ENCODE results near the gene PHLDB3.
"Not testable (repeated sequence)": the region's sequence is repeated elsewhere in the genome, so short reads cannot be mapped to it uniquely, and the experiment has no call there.

The PHLDB3 gene

GRCh38 chr19:43444531-43445287 lies 59.8 kb downstream of the PHLDB3 start:
- DNase-seq (ENCODE audit: low spot score): no peak

DNA sequence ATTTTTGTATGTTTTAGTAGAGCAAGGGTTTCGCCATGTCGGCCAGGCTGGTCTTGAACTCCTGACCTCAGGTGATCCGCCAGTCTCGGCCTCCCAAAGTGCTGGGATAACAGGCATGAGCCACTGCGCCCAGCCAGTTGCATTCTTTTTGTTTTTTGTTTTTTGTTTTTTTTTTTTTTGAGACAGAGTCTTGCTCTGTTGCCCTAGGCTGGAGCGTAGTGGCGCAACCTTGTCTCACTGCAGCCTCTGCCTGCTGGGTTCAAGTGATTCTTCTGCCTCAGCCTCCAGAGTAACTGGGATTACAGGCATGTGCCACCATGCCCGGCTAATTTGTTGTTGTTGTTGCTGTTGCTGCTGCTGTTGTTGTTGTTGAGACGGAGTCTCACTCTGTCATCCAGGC lies 60.5 kb downstream of the PHLDB3 start:
- DNase-seq (ENCODE audit: low spot score): not testable (repeated sequence)

GRCh38 chr19:43441716-43442115 lies 62.8 kb downstream of the PHLDB3 start:
- no peak for DNase-seq (ENCODE audit: low spot score)

DNA sequence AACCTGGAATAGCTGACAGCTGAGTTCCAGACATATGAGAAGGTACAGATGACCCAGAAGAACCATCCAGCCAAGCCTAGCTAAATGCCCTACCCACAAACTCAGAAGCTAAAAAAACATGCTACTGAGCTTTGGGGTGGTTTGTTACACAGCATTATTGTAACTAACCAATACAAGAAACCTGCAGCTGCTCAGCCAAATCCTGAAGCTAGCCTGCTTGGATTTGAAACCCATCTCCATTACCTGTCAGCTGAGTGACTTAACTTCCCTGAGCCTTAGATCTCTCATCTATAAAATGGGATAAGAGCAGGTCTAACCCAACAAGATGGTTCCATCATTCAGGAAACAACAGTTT lies 64.9 kb downstream of the PHLDB3 start:
- no peak for DNase-seq (ENCODE audit: low spot score)

DNA sequence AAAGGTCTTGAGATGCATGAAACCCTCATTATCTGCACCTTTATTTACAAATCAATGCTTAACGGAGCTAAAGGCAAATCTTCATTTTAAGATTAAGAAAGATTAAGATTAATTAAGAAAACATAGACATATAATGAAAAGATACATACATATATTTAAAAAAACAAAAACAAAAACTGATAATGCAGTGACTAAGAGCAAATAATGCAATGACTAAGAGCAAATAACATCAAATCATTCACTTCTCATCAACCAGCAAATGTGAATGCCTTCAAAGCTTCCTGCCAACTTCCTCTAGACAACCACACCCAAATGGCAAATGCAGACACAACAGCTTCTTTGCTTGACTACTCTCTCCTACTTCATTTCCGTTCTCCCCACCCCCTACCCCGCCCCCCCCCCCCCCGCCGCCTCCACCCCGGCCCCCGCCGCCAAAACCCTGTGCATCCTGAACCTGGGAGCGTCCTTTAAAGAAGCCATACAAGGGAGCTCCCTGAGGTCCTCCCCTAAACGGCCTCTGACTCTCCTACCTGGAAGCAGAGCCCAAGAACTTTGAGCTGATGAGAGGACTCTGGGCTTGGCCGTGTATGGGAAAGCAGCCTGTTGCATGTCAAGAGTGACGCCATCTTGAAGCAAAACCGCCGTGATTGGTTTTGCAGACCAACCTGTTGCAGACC lies 65.4 kb downstream of the PHLDB3 start:
- DNase-seq (ENCODE audit: low spot score): peak; percentile 89

- DNase-seq (ENCODE audit: low spot score): peak; percentile 43
These were observed 66.1 kb downstream of the PHLDB3 start for GRCh38 chr19:43438291-43439031.

DNA sequence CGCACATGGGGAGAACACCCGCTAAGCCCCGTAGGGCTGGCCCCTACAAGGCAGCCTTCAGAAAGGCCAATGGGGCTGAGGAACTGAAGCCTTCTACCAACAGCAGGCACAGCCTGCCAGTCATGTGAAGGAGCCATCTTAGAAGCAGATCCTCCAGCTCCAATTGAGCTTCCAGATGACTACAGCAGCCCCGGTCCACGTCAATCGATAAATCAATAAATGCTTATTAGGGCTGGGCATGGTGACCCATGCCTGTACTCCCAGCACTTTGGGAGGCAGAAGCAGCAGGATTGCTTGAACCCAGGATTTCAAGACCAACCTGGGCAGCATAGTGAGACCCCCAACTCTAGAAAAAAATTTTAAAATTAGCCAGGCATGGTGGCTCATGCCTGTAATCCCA lies 66.8 kb downstream of the PHLDB3 start:
- DNase-seq (ENCODE audit: low spot score): no peak

DNA sequence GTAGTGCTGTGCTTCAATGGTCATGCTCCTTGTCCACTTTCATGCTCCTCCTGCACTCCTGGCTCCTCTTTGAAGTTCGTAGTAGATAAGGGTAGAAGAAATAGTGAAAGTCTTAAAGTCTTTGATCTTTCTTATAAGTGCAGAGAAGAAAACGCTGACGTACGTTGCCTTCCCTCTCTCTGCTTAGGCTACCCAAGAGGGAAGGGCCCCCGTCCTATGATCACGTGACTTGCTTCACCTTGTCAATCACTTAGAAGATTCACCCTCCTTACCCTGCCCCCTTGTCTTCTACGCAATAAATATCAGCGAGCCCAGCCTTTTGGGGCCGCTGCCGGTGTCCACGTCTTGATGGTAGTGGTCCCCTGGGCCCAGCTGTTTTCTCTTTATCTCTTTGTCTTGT lies 67.3 kb downstream of the PHLDB3 start:
- not testable (repeated sequence) for DNase-seq (ENCODE audit: low spot score)

GRCh38 chr19:43435775-43436174 lies 68.8 kb downstream of the PHLDB3 start:
- DNase-seq (ENCODE audit: low spot score): no peak

GRCh38 chr19:43433689-43434088 lies 70.9 kb downstream of the PHLDB3 start:
- no peak for DNase-seq (ENCODE audit: low spot score)

- no peak for DNase-seq (ENCODE audit: low spot score)
These were observed 71.2 kb downstream of the PHLDB3 start for GRCh38 chr19:43433358-43433673.

GRCh38 chr19:43430976-43431375 lies 73.6 kb downstream of the PHLDB3 start:
- no peak for DNase-seq (ENCODE audit: low spot score)

GRCh38 chr19:43430142-43430710 lies 74.3 kb downstream of the PHLDB3 start:
- no peak for DNase-seq (ENCODE audit: low spot score)

GRCh38 chr19:43429395-43429794 lies 75.2 kb downstream of the PHLDB3 start:
- DNase-seq (ENCODE audit: low spot score): no peak

DNA sequence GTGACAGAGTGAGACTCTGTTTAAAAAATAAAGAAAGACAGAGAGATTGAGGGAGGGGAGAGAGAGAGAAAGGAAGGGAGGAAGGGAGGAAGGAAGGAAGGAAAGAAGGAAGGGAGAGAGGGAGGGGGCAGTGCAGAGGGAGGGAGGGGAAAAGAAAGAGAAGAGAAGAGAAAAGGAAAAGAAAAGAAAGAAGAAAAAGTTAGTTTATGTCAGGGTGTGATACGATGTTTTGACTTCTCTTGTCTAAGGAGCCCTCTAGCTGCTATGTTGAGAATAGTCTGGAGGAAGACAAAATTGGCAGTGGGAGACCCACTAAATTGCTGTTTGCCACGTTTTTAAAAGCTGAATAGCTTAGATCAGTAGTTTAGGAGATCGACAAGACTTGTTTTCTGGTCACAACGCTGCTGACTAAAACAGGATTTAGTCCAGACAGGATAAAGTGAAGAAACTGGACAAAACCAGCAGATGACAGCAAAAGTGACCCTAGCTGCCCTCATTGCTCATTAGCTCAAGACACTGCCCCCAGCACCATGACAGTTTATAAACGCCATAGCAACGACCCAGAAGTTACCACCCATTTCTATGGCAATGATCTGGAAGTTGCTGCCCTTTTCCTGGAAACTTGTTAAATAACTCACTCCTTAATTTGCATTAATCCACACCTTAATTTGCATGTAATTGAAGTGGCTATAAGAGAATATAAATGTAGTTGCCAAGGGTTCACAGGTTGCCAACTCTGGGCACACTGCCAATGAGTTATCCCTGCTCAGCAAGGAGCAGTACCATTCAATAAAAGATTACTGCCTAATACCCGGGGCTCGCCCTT lies 78.8 kb downstream of the PHLDB3 start:
- peak; percentile 77 for DNase-seq (ENCODE audit: low spot score)
